OCI-LY7 (cell line): ENCODE results near the gene TRIP6. TPM values are rescaled to one million over a fixed set of nuclear protein-coding genes. Genes with fewer than 3 reads are reported as not detected.

Experiments used
- BruUV-seq: library from RNA; stranded (reverse); fragments of 400-500 nt; replicated peaks from 2 replicates; lab custom pipeline; 2021; lab: Mats Ljungman, UMichigan
- CTCF ChIA-PET: fragments of 300-600 bp; sonication (Branson Sonifier 250); formaldehyde crosslinking; loops from one replicate; lab custom pipeline; 2022; ENCODE audit warnings: antibody characterized with exemption; ENCODE audit not compliant: unreplicated experiment; lab: Charles Lee
- POLR2A ChIA-PET: fragments of 300-600 bp; sonication (Branson Sonifier 250); formaldehyde crosslinking; loops from one replicate; lab custom pipeline; 2022; ENCODE audit warnings: antibody characterized with exemption; lab: Charles Lee
- DNase-seq: peaks from one replicate; pipeline ENCODE4 v3.0.0-alpha.2; 2015; ENCODE audit warnings: low spot score
- H2AFZ ChIP-seq: fragments of 200-600 bp; sonication (generic), shearing (Covaris generic); 2 replicates; pipeline ENCODE4 v1.6.1; 2014; ENCODE audit warnings: mild to moderate bottlenecking, antibody characterized with exemption, low read length, moderate library complexity
- H3K27ac ChIP-seq: fragments of 200-600 bp; sonication (generic); 2 replicates; pipeline ENCODE4 v1.5.1; 2014; ENCODE audit warnings: mixed run types, low read depth, mild to moderate bottlenecking, moderate library complexity, low read length, inconsistent platforms; ENCODE audit not compliant: poor library complexity, severe bottlenecking
- H3K36me3 ChIP-seq: fragments of 200-600 bp; sonication (generic); 2 replicates; pipeline ENCODE4 v1.6.1; 2014; ENCODE audit warnings: mild to moderate bottlenecking, antibody characterized with exemption, low read length, moderate library complexity, mixed read lengths; ENCODE audit not compliant: insufficient read depth
- H3K4me1 ChIP-seq: fragments of 200-600 bp; sonication (generic); 2 replicates; pipeline ENCODE4 v1.5.1; 2014; ENCODE audit warnings: mild to moderate bottlenecking, low read length; ENCODE audit not compliant: insufficient read depth, poor library complexity, severe bottlenecking
- H3K4me2 ChIP-seq: fragments of 200-600 bp; sonication (generic); 2 replicates; pipeline ENCODE4 v1.6.1; 2014; ENCODE audit warnings: mild to moderate bottlenecking, low read length
- H3K4me3 ChIP-seq: fragments of 200-600 bp; sonication (generic); 2 replicates; pipeline ENCODE4 v1.5.1; 2014; ENCODE audit warnings: mild to moderate bottlenecking, low read depth, low read length; ENCODE audit not compliant: poor library complexity, severe bottlenecking
- H3K79me2 ChIP-seq: fragments of 200-600 bp; sonication (generic); 2 replicates; pipeline ENCODE4 v1.6.1; 2016; ENCODE audit warnings: low read depth, mild to moderate bottlenecking, low read length, moderate library complexity, mixed read lengths; ENCODE audit not compliant: insufficient read depth
- H3K9me2 ChIP-seq: fragments of 200-600 bp; sonication (generic); 2 replicates; pipeline ENCODE4 v1.6.1; 2016; ENCODE audit warnings: mild to moderate bottlenecking, low read length, mixed read lengths; ENCODE audit not compliant: insufficient read depth
- H3K9me3 ChIP-seq: fragments of 200-600 bp; sonication (generic); 2 replicates; pipeline ENCODE4 v1.6.1; 2014; ENCODE audit warnings: mild to moderate bottlenecking, mixed run types, low read length, mixed read lengths
- H4K20me1 ChIP-seq: fragments of 200-600 bp; sonication (generic); 2 replicates; pipeline ENCODE4 v1.6.1; 2014; ENCODE audit warnings: mild to moderate bottlenecking, antibody characterized with exemption, low read length, moderate library complexity, mixed read lengths; ENCODE audit not compliant: insufficient read depth
- CTCF ChIP-seq: fragments of 200-600 bp; sonication (generic); conservative IDR thresholded peaks from 2 replicates; pipeline ENCODE4 v1.5.1; 2014; ENCODE audit warnings: mild to moderate bottlenecking, antibody characterized with exemption, low read length, moderate library complexity, mixed read lengths
- EZH2phosphoT487 ChIP-seq: fragments of 200-600 bp; sonication (generic); IDR thresholded peaks from 2 replicates; pipeline ENCODE4 v1.6.1; 2018; ENCODE audit warnings: low read depth, borderline replicate concordance, mild to moderate bottlenecking, mixed run types, antibody characterized with exemption, low read length, moderate library complexity, mixed read lengths
- intact Hi-C: fragments of 100-400 bp; cut with micrococcal nuclease; formaldehyde crosslinking; loops from one replicate; pipeline ENCODE4 v1.10.0; 2022; ENCODE audit not compliant: unreplicated experiment
- total RNA-seq, 2 experiments: library from RNA; depleted of rRNA in 1 of 2; stranded (reverse); fragments of >200 nt in 1 of 2; shearing (Covaris generic) in 1 of 2; gene quantifications; 2 replicates each; pipeline ENCODE4 v1.2.3, GENCODE V29; 2014 to 2022

TRIP6 gene
- total RNA-seq, 2 experiments from 2014 or later = 3.1 to 3.3 TPM

GRCh38 chr7:100885440-100886141, 18.4 kb downstream of the TRIP6 start:
- peaks cover 39% of the 10 kb centered on the region for H3K4me1 ChIP-seq
- intact Hi-C loops = loop anchor here (10.0 kb wide), 1 partner anchor 801 kb away; the partner anchor contains the start of genes COPS6 and ZNF3

GRCh38 chr7:100886142-100886935, 19.2 kb downstream of the TRIP6 start:
- Histone ChIP-seq H3K4me1 (peaks cover 41% of the 10 kb centered on the region), H4K20me1 (peaks cover 20% of the 10 kb centered on the region), H2AFZ (no peak overlapping the region), H3K4me3 (no peak overlapping the region), H3K9me2 (no peaks in the 10 kb centered on the region), H3K36me3 (peaks cover 77% of the 10 kb centered on the region), H3K4me2 (peak overlapping the region; percentile 89; the same call in 1 of the 2 replicates), H3K9me3 (no peaks in the 10 kb centered on the region), H3K79me2 (peaks cover 7% of the 10 kb centered on the region; the same call in 1 of the 2 replicates), H3K27ac (no peak overlapping the region)
- CTCF ChIA-PET = no interaction called here
- POLR2A ChIA-PET = interaction anchor here (0.9 to 4.9 kb wide), 3 partner anchors 8 to 34 kb away, joined by 3 to 40 read pairs (median 4); partner anchors contain the start of genes SLC12A9 and SRRT
- intact Hi-C loops = loop anchor here (10.0 kb wide), 1 partner anchor 802 kb away; the partner anchor contains the start of genes COPS6 and ZNF3
- TF ChIP-seq EZH2phosphoT487 (no peak), CTCF (no peak)
- no TSS peak for BruUV-seq
- no peak for DNase-seq

More at GRCh38 chr7:100885440-100886141, 18.4 kb downstream of the TRIP6 start:
- Histone ChIP-seq H4K20me1 (peaks cover 27% of the 10 kb centered on the region), H3K27ac (no peak overlapping the region), H3K9me2 (no peaks in the 10 kb centered on the region), H3K4me3 (no peak overlapping the region), H3K4me2 (no peak overlapping the region), H3K36me3 (peaks cover 85% of the 10 kb centered on the region), H2AFZ (no peak overlapping the region), H3K9me3 (no peaks in the 10 kb centered on the region), H3K79me2 (peaks cover 14% of the 10 kb centered on the region; the same call in 1 of the 2 replicates)
- ChIA-PET POLR2A (interaction anchor here (4.9 kb wide), 1 partner anchor 10 kb away, joined by 40 read pairs; the partner anchor contains the start of gene SRRT), CTCF (no interaction called here)
- DNase-seq = no peak
- no TSS peak for BruUV-seq
- no peak for TF ChIP-seq CTCF
- no peak for TF ChIP-seq EZH2phosphoT487
